Muscle of arm (tissue), 14 donors: Measurements from ENCODE around the gene NIT2. TPM values are rescaled to one million over a fixed set of nuclear protein-coding genes. Genes with fewer than 3 reads are reported as not detected.
"Not testable (repeated sequence)": the region's sequence is repeated elsewhere in the genome, so short reads cannot be mapped to it uniquely, and the experiment has no call there.

Experiments used
- DNase-seq: peaks from one replicate; pipeline ENCODE4 v3.0.0-alpha.2; 2013
- long read RNA-seq, 11 donors: transcript quantifications; one replicate each; lab custom pipeline, GENCODE V29; 2026
- polyA plus RNA-seq, 12 donors: library from polyadenylated mRNA; unstranded; fragments of 120-200 nt; gene quantifications; one replicate each; pipeline ENCODE4 v1.2.1, GENCODE V29; 2013; ENCODE audit not compliant: insufficient read length in 12 of 12

Gene NIT2, protein sequence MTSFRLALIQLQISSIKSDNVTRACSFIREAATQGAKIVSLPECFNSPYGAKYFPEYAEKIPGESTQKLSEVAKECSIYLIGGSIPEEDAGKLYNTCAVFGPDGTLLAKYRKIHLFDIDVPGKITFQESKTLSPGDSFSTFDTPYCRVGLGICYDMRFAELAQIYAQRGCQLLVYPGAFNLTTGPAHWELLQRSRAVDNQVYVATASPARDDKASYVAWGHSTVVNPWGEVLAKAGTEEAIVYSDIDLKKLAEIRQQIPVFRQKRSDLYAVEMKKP
- polyA plus RNA-seq: 10 to 100 TPM in 11 of 12 donors, not detected in 1; 22.0 to 44.4 (median 29.3) TPM
- long read RNA-seq, donor 1, full-length matches to known transcripts: 23 of 165 reads
- long read RNA-seq, donor 1, partial matches to known transcripts: 136 of 165 reads
- long read RNA-seq, donor 1, other reads (novel, unspliced or antisense): 6 of 165 reads
- long read RNA-seq, donor 2, full-length matches to known transcripts: 11 of 18 reads
- long read RNA-seq, donor 2, partial matches to known transcripts: 7 of 18 reads
- long read RNA-seq, donor 2, other reads (novel, unspliced or antisense): 0 of 18 reads
- long read RNA-seq, donor 3, full-length matches to known transcripts: 5 of 5 reads
- long read RNA-seq, donor 3, partial matches to known transcripts: 0 of 5 reads
- long read RNA-seq, donor 3, other reads (novel, unspliced or antisense): 0 of 5 reads
- long read RNA-seq, donor 4, full-length matches to known transcripts: 4 of 4 reads
- long read RNA-seq, donor 4, partial matches to known transcripts: 0 of 4 reads
- long read RNA-seq, donor 4, other reads (novel, unspliced or antisense): 0 of 4 reads
- long read RNA-seq, donor 5, full-length matches to known transcripts: 8 of 8 reads
- long read RNA-seq, donor 5, partial matches to known transcripts: 0 of 8 reads
- long read RNA-seq, donor 5, other reads (novel, unspliced or antisense): 0 of 8 reads
- long read RNA-seq, donor 6, full-length matches to known transcripts: 4 of 4 reads
- long read RNA-seq, donor 6, partial matches to known transcripts: 0 of 4 reads
- long read RNA-seq, donor 6, other reads (novel, unspliced or antisense): 0 of 4 reads
- long read RNA-seq, donor 7, full-length matches to known transcripts: 6 of 12 reads
- long read RNA-seq, donor 7, partial matches to known transcripts: 6 of 12 reads
- long read RNA-seq, donor 7, other reads (novel, unspliced or antisense): 0 of 12 reads
- long read RNA-seq, donor 8, full-length matches to known transcripts: 14 of 14 reads
- long read RNA-seq, donor 8, partial matches to known transcripts: 0 of 14 reads
- long read RNA-seq, donor 8, other reads (novel, unspliced or antisense): 0 of 14 reads
- long read RNA-seq, donor 9, full-length matches to known transcripts: 7 of 7 reads
- long read RNA-seq, donor 9, partial matches to known transcripts: 0 of 7 reads
- long read RNA-seq, donor 9, other reads (novel, unspliced or antisense): 0 of 7 reads
- long read RNA-seq, donor 10, full-length matches to known transcripts: 9 of 56 reads
- long read RNA-seq, donor 10, partial matches to known transcripts: 34 of 56 reads
- long read RNA-seq, donor 10, other reads (novel, unspliced or antisense): 13 of 56 reads
- long read RNA-seq, donor 11, full-length matches to known transcripts: 11 of 16 reads
- long read RNA-seq, donor 11, partial matches to known transcripts: 5 of 16 reads
- long read RNA-seq, donor 11, other reads (novel, unspliced or antisense): 0 of 16 reads

DNA sequence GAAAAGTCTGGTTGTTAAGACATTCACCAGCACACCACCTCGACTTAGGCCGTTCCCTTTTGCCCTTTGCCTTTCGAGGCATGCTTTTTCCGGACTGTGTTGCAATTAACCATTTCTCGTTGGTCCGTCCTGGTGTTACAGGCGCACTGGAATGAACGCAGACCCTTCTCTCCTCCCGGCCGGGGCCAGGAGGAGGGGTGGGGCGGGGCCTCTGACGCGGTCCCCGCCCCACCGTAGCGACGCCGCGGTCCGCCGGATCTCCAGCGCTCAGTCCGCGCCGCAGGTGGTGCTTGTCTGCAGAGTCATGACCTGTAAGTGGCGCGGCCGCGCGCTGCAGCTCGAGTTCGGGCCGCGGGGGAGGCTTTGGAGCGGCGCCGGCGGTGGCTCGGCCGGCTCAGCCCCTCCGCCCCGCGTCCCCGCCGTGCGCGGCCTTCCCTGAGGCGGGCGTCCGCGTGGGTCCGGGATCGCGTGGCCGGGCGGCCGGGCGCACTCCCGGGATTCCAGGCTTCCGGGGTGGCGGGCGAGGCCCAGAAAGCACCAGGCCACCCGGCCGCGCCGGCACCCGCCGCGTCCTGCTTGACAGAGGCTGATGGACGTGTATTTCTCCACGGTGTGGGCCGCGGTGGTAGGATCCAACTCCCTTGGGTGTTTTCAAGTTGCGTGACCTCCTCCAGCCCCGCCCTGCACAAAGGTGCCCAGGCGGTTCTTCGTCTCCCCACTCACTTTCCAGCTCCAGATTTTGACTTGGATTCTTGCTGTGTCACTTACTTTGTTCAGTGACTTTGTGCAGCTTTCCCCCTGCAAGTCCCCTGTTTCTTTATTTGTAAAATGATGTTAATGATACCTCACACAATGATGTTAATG, at the start of gene NIT2:
Gene NIT2, plus strand, starts transcription at position 270 of the 864 bp plus-strand sequence. Its CDS starts 35 bp downstream, at position 305.
- DNase-seq: peak; percentile 81

DNA sequence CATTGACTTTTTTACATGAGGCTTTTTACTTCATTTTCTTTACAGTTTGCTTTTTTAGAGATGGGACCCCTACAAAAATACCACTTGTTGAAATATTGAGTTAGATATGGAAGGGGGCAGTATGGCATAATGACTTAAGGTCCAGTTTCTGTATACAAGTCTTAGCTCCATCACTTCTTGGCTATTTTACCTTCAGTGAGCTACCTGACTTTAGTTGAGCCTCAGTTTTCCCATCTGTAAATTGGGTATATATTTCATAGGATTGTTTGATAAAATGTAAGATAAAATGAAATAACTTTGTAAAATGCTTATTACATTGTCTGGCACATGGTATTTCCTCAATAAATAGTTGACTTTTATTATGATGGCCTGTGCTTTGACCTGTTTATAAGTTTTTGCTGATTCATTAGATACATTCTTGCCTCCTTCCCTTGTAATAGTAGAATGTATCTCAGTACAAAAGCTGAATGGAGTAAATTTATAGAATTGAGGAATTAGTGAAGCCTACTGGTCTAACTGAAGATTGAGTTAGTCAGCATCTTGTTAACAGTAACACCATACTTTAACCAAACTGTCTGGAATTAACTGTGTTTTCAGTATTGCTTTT, 46.2 kb upstream of the NIT2 start:
- no peak for DNase-seq

DNA sequence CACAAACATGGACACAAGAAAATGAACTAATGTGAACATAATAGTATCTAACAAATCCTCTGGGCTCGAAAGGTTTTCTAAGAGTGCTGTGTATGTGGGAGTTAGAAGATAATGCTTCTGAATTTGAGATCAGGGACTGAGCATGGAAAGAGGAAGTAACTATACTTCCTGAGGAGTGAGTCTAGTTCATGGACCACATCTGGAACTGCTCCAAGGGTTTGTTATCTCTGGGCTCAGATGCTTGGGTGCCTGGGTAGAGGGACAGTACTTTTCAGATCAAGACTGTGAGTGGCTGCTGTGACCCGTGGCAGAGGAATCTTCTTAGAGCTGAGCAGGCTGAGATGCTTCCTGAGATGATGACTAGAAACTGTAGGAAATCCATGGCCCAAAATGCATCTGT, 45.2 kb upstream of the NIT2 start:
- DNase-seq: no peak

DNA sequence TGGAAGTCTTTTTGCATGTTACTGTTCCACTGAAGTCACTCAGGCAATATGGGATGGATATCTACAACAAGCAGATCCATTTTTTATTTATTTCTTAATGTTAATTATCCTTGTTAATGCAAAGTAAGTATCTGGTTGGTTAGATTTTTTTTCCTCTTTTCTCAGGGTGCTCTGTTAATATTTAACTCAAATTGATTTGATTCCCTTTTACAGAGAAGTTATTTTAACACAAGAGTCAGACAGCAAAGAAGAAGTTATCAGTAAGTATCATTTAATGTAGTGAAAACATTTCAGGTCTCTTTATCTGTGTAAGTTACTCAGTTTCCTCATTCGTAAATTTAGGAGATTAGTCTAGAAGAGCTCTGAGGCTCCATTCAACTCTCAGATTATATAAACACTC, 39.5 kb upstream of the NIT2 start:
- DNase-seq: no peak

DNA sequence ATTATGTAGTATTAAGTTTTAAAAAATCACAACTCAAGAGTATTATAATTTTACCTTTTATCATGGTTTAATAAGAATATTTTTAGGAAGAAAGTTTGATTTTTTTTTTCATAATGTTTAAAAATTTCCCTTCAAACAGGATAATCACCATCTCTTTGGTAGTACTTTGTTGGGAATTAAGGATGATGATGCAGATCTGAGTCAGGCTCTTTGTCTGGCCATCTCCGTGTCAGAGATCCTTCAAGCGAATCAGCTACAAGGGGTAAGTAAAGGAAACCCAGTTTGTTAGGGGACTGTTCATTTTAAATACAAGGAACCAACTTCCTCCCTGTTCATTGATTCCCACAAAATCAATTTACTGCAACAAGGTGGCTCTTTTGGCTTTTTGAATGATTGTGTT, 36.8 kb upstream of the NIT2 start:
- DNase-seq: no peak

DNA sequence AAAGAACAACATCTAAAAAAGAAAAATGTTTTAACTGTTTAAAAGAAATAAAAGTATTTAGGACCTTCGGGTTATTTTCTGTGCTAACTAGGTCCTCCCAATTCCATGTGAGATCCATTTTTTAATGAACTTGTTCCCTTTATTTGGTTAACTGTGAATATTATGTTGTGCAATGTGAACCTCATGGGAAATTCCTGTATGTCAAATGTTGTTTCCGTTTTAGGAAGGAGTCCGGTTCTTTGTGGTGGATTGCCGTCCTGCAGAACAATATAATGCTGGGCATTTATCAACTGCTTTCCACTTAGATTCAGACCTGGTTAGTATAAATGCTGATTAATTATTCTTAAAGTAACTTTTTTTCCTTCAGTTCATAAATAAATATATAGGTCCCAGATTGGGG, 35.5 kb upstream of the NIT2 start:
- DNase-seq: no peak

DNA sequence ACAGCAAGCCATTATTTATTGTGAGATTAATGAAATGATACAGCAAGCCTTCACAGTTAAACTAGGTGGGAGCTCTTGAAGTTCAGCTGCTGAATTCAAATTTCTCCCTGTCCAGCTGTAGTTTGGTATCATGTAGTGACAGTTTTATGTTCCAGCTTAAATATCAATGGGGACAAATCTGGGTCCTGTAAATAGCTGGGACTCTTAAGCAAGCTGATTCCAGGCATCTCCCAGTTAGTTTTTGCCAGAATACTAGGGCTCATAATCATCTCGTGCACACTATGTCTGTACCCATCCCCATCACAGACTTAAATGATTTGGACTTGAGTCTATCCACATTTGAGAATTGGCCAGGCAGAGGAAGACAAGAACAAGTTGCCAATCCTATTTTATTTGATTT, 27.9 kb upstream of the NIT2 start:
- no peak for DNase-seq

DNA sequence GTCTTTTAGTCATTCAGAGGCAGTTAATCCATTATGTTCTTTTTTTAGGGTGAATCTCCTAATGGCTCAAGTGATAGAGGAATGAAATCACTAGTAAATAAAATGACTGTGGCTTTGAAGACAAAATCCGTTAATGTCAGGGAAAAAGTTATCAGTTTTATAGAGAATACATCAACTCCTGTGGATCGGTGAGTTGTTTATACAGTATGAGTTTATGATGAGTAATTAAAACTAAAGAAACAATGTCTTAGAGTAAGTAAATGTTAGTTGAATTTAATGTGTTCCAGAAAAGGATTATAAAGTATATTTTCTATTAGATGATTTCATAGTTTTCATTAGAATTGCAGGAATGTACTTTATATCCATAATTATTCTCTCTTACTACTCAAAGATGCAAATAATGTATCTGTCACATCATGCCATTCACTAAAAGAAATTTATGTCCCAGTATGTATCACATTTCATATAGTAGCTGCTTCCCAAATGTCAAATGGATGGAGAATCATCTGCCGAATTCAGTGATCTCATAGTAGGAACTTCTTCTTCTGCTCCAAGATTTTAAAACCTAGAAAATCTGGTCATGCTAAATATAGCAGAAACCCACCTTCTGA, 24.1 kb upstream of the NIT2 start:
- DNase-seq: no peak

DNA sequence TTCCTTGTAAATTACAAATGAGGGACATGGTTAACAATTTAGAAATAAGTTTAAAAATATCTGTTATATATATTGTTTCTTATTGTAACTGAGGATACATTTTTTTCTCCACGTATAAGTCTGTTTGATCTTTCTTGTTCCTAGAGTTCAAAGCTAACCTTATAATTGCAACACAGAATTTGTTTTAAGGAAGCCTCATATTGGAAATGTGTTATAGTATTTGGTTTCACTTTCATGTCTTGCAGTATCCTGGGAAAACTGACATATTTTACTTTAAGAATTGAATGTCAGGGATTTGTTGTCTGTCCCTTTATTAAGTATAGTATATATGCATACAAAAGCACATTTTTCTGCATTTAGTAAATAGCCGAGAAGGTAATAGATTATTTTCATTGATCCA, 23.5 kb upstream of the NIT2 start:
- DNase-seq: no peak

DNA sequence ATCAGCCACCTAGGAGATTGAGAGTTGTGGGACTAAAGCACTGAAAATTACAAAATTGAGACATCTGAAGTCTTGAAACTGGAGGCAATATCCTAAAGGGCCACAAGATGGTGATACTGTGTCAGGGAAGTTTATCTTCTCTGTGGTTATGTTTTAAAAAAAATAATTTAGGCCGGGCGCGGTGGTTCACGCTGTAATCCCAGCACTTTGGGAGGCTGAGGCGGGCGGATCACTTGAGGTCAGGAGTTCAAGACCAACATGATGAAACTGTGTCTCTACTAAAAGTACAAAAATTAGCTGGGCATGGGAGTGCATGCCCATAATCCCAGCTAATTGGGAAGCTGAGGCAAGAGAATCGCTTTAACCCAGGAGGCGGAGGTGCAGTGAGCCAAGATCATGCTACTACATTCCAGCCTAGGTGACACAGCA, 17.9 kb upstream of the NIT2 start:
- DNase-seq: peak; percentile 39

DNA sequence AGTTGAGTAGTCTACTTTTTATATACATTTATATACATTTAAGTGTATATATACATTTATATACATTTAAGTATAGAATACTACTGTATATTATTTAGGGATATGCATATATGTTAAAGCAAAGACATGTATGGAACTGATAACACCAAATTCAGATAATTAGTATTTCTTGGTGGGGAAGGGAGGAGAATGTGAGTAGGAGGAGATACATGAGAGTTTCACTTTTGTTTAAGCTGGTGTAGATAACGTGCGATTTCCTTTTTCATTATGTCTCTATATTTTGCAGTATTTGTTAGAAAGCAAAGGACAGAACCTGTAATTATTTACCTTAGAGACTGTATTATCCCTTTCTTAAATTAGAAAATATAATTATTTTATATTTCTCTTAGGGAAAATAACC, 16.6 kb upstream of the NIT2 start:
- DNase-seq: no peak

DNA sequence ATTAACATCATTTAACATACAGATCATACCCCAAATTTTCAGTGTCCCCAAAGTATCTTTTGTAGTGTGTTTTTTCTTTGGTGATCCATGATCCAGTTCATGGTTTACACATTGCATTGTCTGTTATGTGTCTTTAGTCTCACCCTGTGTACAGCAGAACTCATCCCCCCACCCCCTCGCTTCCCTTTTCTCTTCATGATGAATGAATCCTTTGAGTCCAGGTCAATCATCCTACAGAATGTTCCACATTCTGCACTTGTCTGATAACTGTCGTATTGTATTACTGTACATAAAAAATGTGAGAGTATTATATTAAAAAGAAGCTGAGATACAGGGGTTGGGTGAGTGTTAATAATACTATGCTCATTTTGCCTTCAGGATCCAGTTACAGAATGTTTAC, 14.6 kb upstream of the NIT2 start:
- DNase-seq: no peak

DNA sequence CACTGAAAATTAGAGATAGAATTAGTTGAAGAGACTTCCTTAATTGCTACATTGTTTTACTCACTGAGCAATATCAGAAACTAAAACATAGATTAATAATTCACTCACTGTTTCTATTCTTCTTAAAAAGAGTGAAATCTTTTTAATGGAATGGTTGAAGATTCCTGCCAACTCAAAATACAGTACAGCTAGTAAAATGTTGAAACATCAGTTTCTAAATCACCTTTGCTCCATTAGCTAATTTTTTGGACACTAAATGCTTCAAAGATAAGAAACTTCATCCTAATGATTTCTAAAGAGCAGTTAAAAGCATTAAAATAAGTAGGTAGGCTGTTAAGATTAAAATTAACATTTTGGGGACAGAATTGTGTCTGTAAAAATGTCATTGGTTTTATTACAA, 10.5 kb upstream of the NIT2 start:
- DNase-seq: no peak

DNA sequence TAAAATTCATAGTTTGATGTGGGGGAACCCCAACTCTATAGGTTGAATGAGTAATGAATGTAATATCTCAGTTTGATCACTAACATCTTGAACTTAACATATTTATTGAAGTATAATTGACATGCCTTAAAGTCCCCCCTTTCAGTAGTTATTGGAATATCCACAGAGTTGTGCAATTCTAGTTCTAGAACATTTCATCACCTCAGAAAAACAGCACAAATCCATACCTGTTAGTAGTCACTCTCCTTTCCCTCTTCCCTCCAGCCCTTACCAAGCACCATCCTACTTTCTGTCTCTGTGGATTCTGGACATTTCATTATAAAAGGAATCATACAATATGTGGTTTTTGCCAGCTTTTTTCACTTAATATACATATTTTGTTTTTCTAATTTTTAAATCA, 8.7 kb upstream of the NIT2 start:
- DNase-seq: no peak

DNA sequence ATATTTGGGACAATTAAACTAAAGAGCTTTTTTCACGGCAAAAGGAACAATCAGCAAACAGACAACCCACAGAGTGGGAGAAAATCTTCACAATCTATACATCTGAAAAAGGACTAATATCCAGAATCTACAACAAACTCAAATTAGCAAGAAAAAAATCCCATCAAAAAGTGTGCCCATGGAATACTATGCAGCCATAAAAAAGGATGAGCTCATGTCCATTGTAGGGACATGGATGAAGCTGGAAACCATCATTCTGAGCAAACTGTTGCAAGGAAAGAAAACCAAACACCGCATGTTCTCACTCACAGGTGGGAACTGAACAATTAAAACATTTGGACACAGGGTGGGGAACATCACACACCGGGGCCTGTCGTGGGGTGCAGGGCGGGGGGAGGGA, 7.2 kb upstream of the NIT2 start:
- DNase-seq: not testable (repeated sequence)

DNA sequence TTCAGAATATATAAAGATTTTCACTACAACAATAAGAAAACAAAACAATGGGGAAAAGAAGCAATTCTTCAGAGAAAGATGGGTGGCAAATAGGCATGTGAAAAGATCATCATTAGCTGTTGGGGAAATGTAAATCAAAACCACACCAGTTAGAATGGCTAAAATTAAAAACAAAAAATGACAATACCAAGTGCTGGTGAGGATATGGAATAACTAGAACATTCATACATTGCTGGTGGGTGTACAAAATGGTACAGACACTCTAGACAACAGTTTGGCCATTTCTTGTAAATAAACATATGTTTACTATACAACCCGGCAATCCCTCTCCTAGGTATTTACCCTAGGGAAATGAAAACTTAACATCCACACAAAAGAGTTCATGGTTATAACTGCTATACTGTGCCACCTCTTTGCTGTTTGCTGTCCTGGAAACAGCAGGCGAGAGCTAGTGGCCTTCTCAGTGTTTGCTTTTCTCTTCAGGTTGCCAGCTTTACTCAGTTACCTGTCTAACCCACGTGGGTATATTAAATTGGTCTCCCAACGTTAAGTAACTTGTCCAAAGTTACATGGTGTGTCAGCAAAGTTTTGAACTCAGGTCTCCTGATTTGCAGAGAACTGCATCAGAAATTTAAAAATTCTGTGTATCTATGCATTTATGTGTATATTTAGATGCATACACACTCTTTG, 4.6 kb upstream of the NIT2 start:
- no peak for DNase-seq

DNA sequence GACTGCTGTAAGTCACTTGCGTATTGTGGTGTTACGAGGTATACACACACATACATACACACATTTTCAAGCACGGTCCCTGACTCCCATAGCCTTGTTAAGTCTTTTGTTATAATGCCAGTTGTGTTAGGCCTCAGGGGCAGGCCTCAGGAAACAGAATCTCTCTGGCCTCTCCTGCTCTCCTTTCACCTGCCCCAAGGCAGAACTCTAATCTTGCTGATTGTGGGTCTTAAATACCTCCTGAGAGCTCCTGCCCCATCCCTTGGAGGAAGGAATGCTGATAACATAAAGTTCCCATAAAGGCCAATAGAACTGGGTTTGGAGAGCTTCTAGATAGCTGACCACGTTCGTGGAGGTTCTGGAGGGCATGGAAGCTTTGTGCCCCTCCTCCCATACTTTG, 3.9 kb upstream of the NIT2 start:
- no peak for DNase-seq

DNA sequence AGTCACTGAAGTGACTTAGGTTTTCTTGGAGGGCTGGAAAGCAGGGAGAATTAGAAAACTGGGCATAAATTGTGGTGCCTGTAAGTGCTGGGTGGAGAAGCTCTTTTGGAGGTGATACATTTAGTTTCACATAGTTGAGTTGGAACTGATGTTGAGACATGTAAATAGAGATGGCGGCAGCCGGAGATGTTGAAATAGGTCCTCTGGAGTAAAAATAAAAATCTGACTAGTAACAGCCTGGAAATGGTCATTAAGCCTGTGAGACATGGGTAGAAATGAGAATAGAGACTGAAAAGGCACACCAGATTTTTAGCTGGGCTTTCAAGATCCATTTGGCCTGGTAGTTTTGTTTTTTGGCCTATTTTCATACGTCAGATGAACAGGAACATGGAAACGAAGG, 2.9 kb upstream of the NIT2 start:
- no peak for DNase-seq

DNA sequence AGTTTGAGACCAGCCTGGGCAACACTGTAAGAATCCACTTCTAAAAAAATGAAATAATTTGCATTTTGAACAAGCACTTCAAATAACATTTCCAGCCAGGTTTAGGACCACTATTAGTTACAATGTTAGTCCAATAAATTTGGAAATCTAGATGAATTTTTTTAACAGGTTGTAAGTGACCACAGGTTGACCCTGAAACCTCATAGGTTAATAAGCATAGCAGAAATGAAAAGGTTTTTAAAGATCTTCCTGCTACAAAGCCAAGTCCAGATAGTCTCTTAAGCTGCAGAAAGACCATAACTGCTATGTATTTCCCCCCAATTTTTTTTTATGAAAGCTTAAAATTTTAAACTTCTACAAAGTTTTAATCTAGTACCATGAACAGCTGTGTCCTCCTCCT, 1.5 kb upstream of the NIT2 start:
- no peak for DNase-seq
